Aorta (tissue), 5 donors: ENCODE data around the gene FNDC8. TPM values are rescaled to one million over a fixed set of nuclear protein-coding genes. Genes with fewer than 3 reads are reported as not detected.
"Not testable (repeated sequence)": the region's sequence is repeated elsewhere in the genome, so short reads cannot be mapped to it uniquely, and the experiment has no call there.

Experiments
- ATAC-seq: fragments of 200-7000 bp; cut with Tn5 transposase; one replicate; pipeline ENCODE4 v1.9.1; 2022; ENCODE audit warnings: moderate library complexity; ENCODE audit not compliant: low FRiP score
- DNase-seq, 2 donors: peaks; one replicate each; pipeline ENCODE4 v3.0.0-alpha.2; 2020
- H3K27ac ChIP-seq, 2 donors: one replicate each; pipeline ENCODE4 v1.5.1; 2013; ENCODE audit warnings: low read length in 2 of 2, mild to moderate bottlenecking in 2 of 2, moderate library complexity in 2 of 2, control low read depth in 1 of 2, inconsistent platforms in 1 of 2, low read depth in 1 of 2
- H3K27me3 ChIP-seq, 2 donors: one replicate each; pipeline ENCODE4 v1.6.1; 2013; ENCODE audit warnings: control low read depth in 1 of 2, low read length in 1 of 2, mild to moderate bottlenecking in 1 of 2, moderate library complexity in 1 of 2; ENCODE audit not compliant: insufficient read depth in 2 of 2, control insufficient read depth in 1 of 2
- H3K36me3 ChIP-seq, 2 donors: one replicate each; pipeline ENCODE4 v1.6.1; 2013; ENCODE audit warnings: control low read depth in 1 of 2, low read length in 1 of 2, mild to moderate bottlenecking in 1 of 2; ENCODE audit not compliant: insufficient read depth in 2 of 2, control insufficient read depth in 1 of 2
- H3K4me1 ChIP-seq, 2 donors: one replicate each; pipeline ENCODE4 v1.6.1; 2013; ENCODE audit warnings: low read length in 2 of 2, control low read depth in 1 of 2, mild to moderate bottlenecking in 1 of 2, moderate library complexity in 1 of 2; ENCODE audit not compliant: insufficient read depth in 2 of 2, control insufficient read depth in 1 of 2
- H3K4me3 ChIP-seq, 2 donors: one replicate each; pipeline ENCODE4 v1.5.1; 2013; ENCODE audit warnings: low read length in 2 of 2, control low read depth in 1 of 2, mild to moderate bottlenecking in 1 of 2
- H3K9me3 ChIP-seq: one replicate; pipeline ENCODE4 v1.6.1; 2013; ENCODE audit warnings: mild to moderate bottlenecking, low read length; ENCODE audit not compliant: control insufficient read depth
- WGBS, 2 donors: extraction: QIAGEN DNeasy Blood & Tissue Kit; methylation state at CpG; one replicate each; pipeline ENCODE4 v1.1.7; 2013; 5-methylcytosine and 5-hydroxymethylcytosine counted together
- intact Hi-C, 2 donors: fragments of 100-400 bp; cut with DNase I; formaldehyde crosslinking; loops; one replicate each; pipeline versions ENCODE4 v1.14.2 to v1.15.0; 2022
- polyA plus RNA-seq, 2 donors: library from polyadenylated mRNA; stranded (reverse); fragments of 200-250 nt; gene quantifications; one replicate each; pipeline ENCODE4 v1.2.3, GENCODE V29; 2013
- total RNA-seq, 2 donors: library from RNA; stranded (reverse); fragmentation: NEBNext Ultra II Directional; extraction: Animal tissue kit (Norgen Biotek cat#: 25700); gene quantifications; one replicate each; pipeline ENCODE4 v1.2.1, GENCODE V29; 2021
- donor health status: healthy with polysubstance abuse.
- donor health status: Bipolar disorder and iron deficiency.
- donor health status: DM: no; HTN: no; CAD: no.
- donor health status: DM: no; HTN: no; CAD: no.
- donor health status: DM: yes; HTN: yes; CAD: no.

The FNDC8 gene
- total and polyA plus RNA-seq, 4 donors, result not detected

- Histone ChIP-seq H3K4me3 (no peak overlapping the region), H3K27me3 (no peaks in the 10 kb centered on the region), H3K36me3 (no peaks in the 10 kb centered on the region), H3K27ac (no peak overlapping the region), H3K9me3 (no peaks in the 10 kb centered on the region), H3K4me1 (no peaks in the 10 kb centered on the region)
- intact Hi-C loops, result loop anchor here (5.0 kb wide), 2 partner anchors 367 to 372 kb away; partner anchors contain the start of gene SLFN12L (in 1 of the 2)
- ATAC-seq (no peak), DNase-seq (peak in 1 of 2 donors; percentile 57)
- WGBS, 2 donors, result 86 to 87% methylated on average over 17 of the region's 17 CpGs
Observed at GRCh38 chr17:35169835-35170363, 48.5 kb downstream of the FNDC8 start.

DNA sequence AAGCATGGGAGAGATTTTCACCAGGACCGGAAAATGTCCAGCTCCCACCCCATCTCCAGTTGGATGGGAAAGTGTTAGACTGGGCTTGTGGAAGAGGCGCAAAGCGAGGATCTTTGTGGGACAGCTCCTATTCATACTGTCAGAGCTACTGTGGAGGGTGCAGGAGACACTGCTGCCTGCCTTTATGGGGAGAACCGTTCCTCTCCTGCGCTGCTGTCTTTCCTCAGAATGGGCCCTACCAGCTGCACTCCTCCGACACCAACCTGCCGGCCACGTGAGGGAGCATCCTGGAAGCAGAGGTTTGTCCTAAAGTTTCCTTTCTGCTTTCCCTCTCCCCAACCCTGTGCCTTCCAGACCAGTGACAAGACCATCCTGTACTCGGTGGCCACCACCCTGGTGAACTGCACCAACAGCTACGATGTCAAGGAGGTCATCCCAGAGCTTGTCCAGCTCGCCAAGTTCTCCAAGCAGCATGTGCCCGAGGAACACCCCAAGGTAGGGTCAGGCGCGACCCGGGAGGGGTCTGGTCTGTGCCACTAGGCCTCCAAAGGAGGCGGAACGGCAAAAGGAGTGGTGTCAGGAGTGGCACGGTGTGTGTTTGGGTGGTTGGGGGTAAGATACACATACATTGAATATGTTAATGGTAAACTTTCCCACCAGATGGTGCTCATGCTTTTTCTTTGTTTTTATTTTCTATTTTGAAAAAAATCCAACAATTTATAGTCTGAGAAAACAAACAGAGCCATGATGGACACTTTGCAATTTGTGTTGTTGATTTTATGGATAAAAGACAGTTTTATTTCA, 49.8 kb downstream of the FNDC8 start:
- Histone ChIP-seq H3K4me3 (no peak overlapping the region), H3K27me3 (no peaks in the 10 kb centered on the region), H3K27ac (no peak overlapping the region), H3K9me3 (no peaks in the 10 kb centered on the region), H3K36me3 (no peaks in the 10 kb centered on the region), H3K4me1 (no peaks in the 10 kb centered on the region)
- WGBS, 2 donors, result 77% methylated on average over 18 of the region's 18 CpGs
- peak in 1 of 2 donors; percentile 65 for DNase-seq
- intact Hi-C loops, result loop anchor here (5.0 kb wide), 2 partner anchors 366 to 371 kb away; partner anchors contain the start of gene SLFN12L (in 1 of the 2)
- ATAC-seq, result no peak

GRCh38 chr17:35171834-35172233, 50.4 kb downstream of the FNDC8 start:
- 18 to 25% methylated on average over 2 of the region's 2 CpGs for WGBS, 2 donors
- H3K27me3 ChIP-seq, result no peaks in the 10 kb centered on the region
- H3K9me3 ChIP-seq, result no peaks in the 10 kb centered on the region
- intact Hi-C loops, result loop anchor here (5.0 kb wide), 2 partner anchors 365 to 370 kb away; partner anchors contain the start of gene SLFN12L (in 1 of the 2)
- H3K27ac ChIP-seq, result no peak overlapping the region
- no peak for ATAC-seq
- H3K36me3 ChIP-seq, result no peaks in the 10 kb centered on the region
- H3K4me3 ChIP-seq, result no peak overlapping the region
- H3K4me1 ChIP-seq, result no peaks in the 10 kb centered on the region
- no peak for DNase-seq

DNA sequence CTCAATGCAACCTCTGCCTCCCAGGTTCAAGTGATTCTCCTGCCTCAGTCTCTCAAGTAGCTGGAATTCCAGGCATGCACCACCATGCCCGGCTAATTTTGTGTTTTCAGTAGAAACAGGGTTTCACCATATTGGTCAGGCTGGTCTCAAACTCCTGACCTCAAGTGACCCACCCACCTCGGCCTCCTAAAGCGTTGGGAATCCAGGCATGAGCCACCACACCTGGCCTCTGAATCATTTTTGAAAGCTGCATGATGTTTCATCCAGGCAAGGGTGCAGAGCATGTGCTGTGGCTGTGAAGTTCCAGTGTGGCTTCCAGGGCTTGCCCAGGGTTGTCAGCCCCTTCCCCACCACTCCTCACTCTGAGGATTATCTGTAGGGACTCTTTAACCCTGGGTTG, 50.9 kb downstream of the FNDC8 start:
- not testable (repeated sequence) for H3K27ac ChIP-seq, H3K27me3 ChIP-seq, H3K4me1 ChIP-seq, H3K9me3 ChIP-seq, H3K4me3 ChIP-seq, H3K36me3 ChIP-seq, ATAC-seq
- DNase-seq, result peak in 1 of 2 donors; percentile 34
- WGBS, 2 donors, result 71 to 74% methylated on average over 3 of the region's 3 CpGs
- intact Hi-C loops, result loop anchor here (5.0 kb wide), 2 partner anchors 365 to 370 kb away; partner anchors contain the start of gene SLFN12L (in 1 of the 2)

DNA sequence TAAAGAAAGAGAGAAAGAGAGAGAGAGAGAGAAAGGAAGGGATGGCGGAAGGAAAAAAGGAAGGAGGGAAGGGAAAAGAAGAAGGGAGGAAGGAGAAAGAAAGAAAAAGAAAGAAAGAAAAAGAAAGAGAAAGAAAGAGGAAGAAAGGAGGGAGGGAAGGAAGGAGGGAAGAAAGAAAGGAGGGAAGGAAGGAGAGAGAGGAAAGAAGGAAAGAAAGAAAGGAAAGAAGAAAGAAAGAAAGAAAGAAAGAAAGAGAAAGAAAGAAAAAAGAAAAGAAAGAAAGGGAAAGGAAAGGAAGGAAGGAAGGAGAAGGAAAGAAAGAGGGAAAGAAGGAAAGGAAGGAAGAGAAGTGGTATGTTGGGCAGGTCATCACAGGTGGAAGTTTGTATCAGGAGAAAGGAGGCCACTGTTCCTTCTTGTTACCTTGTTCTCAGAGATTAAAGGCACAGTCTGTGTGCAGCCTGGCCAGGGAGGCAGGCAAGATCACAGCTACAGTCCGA, 53.5 kb downstream of the FNDC8 start:
- Histone ChIP-seq H3K27ac (no peak overlapping the region), H3K9me3 (no peaks in the 10 kb centered on the region), H3K4me1 (no peaks in the 10 kb centered on the region), H3K27me3 (no peaks in the 10 kb centered on the region), H3K36me3 (no peaks in the 10 kb centered on the region), H3K4me3 (no peak overlapping the region)
- WGBS, 2 donors, result 83 to 86% methylated on average over 2 of the region's 2 CpGs
- intact Hi-C loops, result loop anchor here (5.0 kb wide), 2 partner anchors 362 to 367 kb away; partner anchors contain the start of gene SLFN12L (in 1 of the 2)
- ATAC-seq, result no peak
- DNase-seq, result no peak

- Histone ChIP-seq H3K4me1 (no peaks in the 10 kb centered on the region), H3K4me3 (no peak overlapping the region), H3K36me3 (no peaks in the 10 kb centered on the region), H3K27ac (no peak overlapping the region), H3K9me3 (no peaks in the 10 kb centered on the region), H3K27me3 (no peaks in the 10 kb centered on the region)
- DNase-seq, result no peak
- 78 to 80% methylated on average over 9 of the region's 9 CpGs for WGBS, 2 donors
- ATAC-seq, result no peak
- intact Hi-C loops, result no loop called here
Observed at GRCh38 chr17:35175638-35176415, 54.4 kb downstream of the FNDC8 start.

- Histone ChIP-seq H3K4me1 (no peaks in the 10 kb centered on the region), H3K4me3 (no peak overlapping the region), H3K9me3 (no peaks in the 10 kb centered on the region), H3K36me3 (no peaks in the 10 kb centered on the region), H3K27me3 (no peaks in the 10 kb centered on the region), H3K27ac (no peak overlapping the region)
- 64 to 67% methylated on average over 8 of the region's 8 CpGs for WGBS, 2 donors
- intact Hi-C loops, result no loop called here
- ATAC-seq (no peak), DNase-seq (no peak)
Observed at GRCh38 chr17:35176897-35177296, 55.5 kb downstream of the FNDC8 start.

- H3K4me3 ChIP-seq, H3K9me3 ChIP-seq, H3K27me3 ChIP-seq, ATAC-seq, intact Hi-C loops, H3K36me3 ChIP-seq, H3K4me1 ChIP-seq, H3K27ac ChIP-seq, DNase-seq: not testable (repeated sequence)
- 87 to 89% methylated on average over 5 of the region's 5 CpGs for WGBS, 2 donors
Observed at GRCh38 chr17:35179379-35179778, 58.0 kb downstream of the FNDC8 start.
